HG03139 (cell line): Measurements from ENCODE around the gene SESN1.
"Not testable (repeated sequence)": the region's sequence is repeated elsewhere in the genome, so short reads cannot be mapped to it uniquely, and the experiment has no call there.

ENCODE experiments used
- ATAC-seq: cut with Tn5 transposase; IDR thresholded peaks from one replicate; pipeline ENCODE4 v1.9.1; 2021; ENCODE audit not compliant: unreplicated experiment

Gene SESN1

DNA sequence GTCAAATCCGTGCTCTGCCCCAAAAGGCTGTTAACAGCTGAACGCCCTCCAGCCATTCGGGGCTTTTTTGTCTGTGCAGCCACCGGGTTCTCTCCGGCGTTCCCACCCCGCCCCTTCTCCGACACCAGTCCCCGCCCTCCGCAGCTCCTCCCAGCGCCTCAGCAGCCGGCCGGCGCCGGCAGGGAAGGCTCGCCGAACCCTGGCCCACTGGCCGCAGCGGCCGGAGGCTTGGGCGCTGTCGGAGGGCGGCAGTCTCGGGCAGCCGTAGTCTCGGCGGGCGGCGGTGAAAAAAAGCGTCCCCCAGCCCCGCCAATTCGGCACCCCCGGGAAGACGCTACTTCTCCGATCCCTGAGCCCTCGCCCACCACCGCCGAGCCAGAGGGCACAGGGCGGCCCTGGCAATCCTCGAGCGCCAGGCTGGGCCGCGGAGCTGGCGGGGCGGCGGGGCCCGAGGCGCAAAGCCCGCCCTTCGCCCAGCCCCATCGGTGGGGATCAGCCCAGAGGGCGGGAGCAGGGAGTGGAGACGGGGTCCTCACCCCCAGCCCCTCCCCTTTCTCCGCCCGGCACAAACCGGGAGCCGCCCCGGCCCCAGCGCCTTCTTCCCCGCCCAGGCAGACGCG is at the start of gene SESN1:
Gene SESN1, minus strand, starts transcription at position 431 of the 620 bp plus-strand sequence. CDS start 773 bp downstream, outside the sequence.
- ATAC-seq = peak; percentile 54

DNA sequence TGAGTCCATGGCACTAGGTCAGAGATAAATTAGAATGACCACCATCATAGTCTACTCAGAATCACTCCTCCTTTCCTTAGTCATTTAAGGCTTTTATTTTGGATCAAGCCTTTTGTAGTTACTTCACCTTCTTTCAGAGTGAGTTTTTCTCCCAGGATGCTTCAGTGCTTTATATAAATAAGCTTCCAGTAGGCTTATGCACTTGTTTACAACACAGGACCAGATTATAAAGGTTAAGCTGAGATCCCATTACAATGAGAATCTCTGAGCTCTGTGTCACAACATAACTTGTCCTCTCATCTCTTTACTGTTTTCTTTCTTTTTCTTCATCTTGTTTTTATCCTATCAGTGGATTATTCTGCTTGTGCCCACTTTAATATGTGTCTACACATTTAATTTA is 48.5 kb upstream of the SESN1 start:
- ATAC-seq = no peak

DNA sequence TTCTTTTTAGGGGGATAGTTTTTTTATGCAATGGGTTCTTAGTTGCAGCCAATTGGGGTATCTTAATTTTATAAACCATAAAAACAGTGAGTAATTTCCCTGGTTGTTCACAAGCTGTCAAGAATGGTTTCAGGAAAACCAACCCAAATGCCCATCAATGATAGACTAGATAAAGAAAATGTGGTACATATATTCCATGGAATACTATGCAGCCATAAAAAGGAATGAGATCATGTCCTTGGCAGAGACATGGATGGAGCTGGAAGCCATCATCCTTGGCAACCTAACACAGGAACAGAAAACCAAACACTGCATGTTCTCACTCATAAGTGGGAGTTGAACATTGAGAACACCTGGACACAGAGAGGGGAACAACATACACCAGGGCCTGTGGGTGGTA is 47.4 kb upstream of the SESN1 start:
- not testable (repeated sequence) for ATAC-seq

- no peak for ATAC-seq
Observed at GRCh38 chr6:109139109-109139508, 44.5 kb upstream of the SESN1 start.

GRCh38 chr6:109136530-109136929 is 41.9 kb upstream of the SESN1 start:
- ATAC-seq = not testable (repeated sequence)

DNA sequence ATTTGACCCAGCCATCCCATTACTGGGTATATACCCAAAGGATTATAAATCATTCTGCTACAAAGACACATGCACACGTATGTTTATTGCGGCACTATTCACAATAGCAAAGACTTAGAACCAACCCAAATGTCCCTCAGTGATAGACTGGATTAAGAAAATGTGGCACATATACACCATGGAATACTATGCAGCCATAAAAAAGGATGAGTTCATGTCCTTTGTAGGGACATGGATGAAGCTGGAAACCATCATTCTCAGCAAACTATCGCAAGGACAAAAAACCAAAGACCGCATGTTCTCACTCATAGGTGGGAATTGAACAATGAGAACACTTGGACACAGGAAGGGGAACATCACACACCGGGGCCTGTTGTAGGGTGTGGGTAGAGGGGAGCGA is 41.4 kb upstream of the SESN1 start:
- ATAC-seq = not testable (repeated sequence)

GRCh38 chr6:109135600-109135999 is 41.0 kb upstream of the SESN1 start:
- ATAC-seq = not testable (repeated sequence)

DNA sequence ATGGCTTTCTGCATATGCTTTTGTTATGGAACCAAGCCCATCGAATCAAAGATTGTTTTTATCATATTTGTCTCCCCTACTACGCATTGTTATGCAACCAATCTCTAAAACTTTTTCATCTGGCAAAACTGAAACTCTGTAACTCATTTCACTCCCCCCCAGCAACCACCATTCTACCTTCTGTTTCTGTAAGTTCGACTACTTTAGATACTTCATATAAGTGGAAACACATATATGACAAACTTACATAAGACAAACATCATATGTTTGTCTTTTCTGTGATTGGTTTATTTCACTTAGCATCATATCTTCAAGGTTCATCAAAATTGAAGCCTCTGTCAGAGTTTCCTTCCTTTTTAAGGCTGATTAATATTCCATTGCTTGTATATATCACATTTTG is 35.4 kb upstream of the SESN1 start:
- no peak for ATAC-seq

- no peak for ATAC-seq
Observed at GRCh38 chr6:109125504-109125903, 30.9 kb upstream of the SESN1 start.

- no peak for ATAC-seq
Observed at GRCh38 chr6:109124219-109124618, 29.6 kb upstream of the SESN1 start.

DNA sequence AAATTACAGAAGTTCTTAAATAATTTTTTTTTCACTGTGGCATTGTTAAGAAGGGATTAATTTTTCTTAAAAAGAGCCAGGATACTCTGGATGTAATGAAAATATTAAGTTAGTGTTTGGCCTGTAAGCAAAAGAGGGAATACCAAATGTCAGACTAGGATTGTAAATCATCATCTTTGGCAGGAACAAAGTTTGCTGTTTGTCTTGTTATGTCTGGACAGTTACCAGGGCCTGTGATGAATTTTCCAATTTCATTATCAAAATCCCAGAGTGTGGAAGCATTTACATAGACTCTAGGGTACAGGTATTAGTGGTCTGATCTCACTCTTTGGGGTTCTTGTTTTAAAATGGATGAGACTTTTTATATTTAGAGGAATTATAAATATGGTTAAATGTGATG is 26.8 kb upstream of the SESN1 start:
- no peak for ATAC-seq

DNA sequence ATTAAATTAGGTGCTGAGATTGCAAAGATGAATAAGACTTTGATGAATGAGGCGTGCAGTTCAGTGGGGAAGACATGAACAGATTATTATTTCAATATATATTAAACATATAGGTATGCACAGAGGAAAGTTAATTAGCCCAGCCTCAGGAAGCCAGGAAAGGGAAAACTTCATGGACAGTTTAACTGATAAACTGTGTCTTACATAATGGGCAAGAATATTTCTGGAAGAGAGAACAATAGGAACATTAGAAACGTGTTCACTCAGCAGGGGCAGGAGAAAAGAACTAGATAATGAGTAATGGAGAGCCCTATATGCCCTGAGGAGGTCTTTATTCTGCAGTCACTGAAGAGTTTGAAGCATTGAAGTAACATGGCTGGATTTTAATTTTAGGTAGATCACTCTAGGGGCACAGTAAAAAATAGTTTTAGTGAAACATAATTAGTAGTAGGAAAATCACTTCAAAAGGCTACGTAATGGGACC is 24.3 kb upstream of the SESN1 start:
- no peak for ATAC-seq

DNA sequence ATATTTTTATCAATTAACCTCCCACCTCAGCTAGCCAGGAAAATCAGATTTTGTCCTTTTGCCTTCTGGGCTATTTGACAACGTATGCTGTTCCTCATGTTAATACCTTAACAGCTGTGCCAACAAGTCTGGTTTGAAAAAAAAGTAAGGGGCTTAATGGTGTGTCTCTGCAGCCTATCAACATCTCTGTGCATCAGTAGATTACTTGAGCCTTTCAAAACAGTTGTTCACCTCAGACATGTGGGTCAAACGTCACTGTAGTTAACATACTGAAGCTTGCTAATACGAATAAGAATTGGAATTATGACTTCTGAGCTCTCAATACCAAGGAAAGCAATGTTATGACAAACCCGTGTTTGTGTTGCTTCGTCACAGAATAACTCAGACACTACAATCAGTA is 23.7 kb upstream of the SESN1 start:
- no peak for ATAC-seq

- ATAC-seq = no peak
Observed at GRCh38 chr6:109117346-109118035, 22.8 kb upstream of the SESN1 start.

- not testable (repeated sequence) for ATAC-seq
Observed at GRCh38 chr6:109112663-109113062, 18.0 kb upstream of the SESN1 start.

GRCh38 chr6:109109663-109110062 is 15.0 kb upstream of the SESN1 start:
- not testable (repeated sequence) for ATAC-seq

- ATAC-seq = no peak
Observed at GRCh38 chr6:109105681-109106080, 11.0 kb upstream of the SESN1 start.

GRCh38 chr6:109104512-109104911 is 9.9 kb upstream of the SESN1 start:
- ATAC-seq = no peak

DNA sequence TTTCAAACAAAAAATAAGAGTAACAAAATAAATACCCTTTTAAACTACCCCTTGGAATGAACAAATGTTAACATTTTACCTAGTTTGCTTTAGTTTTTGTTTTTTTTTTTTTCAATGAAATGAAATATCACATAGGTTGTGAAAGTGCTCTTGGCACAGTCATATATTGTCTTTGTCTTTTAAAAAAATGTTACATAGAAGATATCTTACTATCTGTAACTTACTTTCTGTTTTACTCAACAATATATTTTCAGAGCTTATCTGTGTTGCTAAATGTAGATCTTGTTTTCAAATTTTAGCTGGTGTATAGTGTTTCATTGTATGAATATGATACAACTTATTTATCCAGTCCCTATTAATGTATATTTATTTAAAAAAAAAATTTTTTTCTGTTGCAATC is 9.3 kb upstream of the SESN1 start:
- ATAC-seq = no peak

GRCh38 chr6:109102762-109103161 is 8.1 kb upstream of the SESN1 start:
- ATAC-seq = no peak

DNA sequence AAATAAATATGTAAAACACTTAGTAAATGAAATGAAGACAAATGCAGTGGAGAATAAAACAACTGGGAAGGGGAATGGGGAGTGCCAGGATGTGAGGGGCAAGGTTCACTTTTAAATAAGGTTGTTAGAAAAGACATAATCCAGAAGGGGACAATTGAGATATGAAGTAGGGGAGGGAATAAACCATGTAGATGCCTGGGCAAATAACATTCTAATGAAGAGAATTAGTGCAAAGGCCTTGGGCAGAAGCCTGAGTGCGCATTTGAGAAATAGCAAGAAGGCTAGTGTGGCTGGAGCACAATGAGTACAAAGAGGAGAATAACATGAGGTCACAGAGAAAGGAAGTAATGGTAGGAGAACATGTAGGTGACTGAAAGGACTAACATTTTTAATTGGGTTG is 3.0 kb upstream of the SESN1 start:
- no peak for ATAC-seq

- ATAC-seq = no peak
Observed at GRCh38 chr6:109096208-109096607, 1.6 kb upstream of the SESN1 start.

- ATAC-seq = no peak
Observed at GRCh38 chr6:109095835-109096084, 1.1 kb upstream of the SESN1 start.
